ENCODE data around the gene GNB4. TPM values are rescaled to one million over a fixed set of nuclear protein-coding genes. Genes with fewer than 3 reads are reported as not detected.

The GNB4 gene
- total RNA-seq, 6 donors from 2014 or later, result 19.8 to 45.2 (median 28.6) TPM

DNA sequence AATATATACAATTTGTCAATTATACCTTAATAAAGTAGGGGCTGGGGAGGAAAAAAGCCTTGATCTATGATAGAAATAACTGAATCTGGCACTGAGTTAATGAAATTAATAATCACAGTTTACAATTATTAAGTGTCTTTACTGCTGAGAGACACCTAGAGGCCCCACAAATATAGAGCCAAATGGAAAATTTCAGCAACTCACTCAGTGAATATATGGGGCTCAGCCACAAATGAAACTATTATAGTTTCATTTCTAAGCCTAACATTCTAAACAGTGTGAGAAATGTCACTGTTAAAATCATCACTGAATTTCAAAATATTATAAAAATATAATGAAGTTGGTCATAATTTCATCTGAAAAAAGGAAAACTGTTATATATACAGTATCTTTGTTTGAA, 40.3 kb downstream of the GNB4 start:
- H3K36me3 ChIP-seq, result peaks cover 0 to 53% (median 12%) of the 10 kb centered on the region in 4 donors
- ATAC-seq (ENCODE audit: low FRiP score in 2 of 2), result no peak
- no peak overlapping the region for H3K27ac ChIP-seq
- no peaks in the 10 kb centered on the region for H3K27me3 ChIP-seq
- no peaks in the 10 kb centered on the region for H3K9me3 ChIP-seq
- no peak overlapping the region for H3K4me3 ChIP-seq
- TF ChIP-seq, protein P1, sequence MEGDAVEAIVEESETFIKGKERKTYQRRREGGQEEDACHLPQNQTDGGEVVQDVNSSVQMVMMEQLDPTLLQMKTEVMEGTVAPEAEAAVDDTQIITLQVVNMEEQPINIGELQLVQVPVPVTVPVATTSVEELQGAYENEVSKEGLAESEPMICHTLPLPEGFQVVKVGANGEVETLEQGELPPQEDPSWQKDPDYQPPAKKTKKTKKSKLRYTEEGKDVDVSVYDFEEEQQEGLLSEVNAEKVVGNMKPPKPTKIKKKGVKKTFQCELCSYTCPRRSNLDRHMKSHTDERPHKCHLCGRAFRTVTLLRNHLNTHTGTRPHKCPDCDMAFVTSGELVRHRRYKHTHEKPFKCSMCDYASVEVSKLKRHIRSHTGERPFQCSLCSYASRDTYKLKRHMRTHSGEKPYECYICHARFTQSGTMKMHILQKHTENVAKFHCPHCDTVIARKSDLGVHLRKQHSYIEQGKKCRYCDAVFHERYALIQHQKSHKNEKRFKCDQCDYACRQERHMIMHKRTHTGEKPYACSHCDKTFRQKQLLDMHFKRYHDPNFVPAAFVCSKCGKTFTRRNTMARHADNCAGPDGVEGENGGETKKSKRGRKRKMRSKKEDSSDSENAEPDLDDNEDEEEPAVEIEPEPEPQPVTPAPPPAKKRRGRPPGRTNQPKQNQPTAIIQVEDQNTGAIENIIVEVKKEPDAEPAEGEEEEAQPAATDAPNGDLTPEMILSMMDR (IDR thresholded peaks at IDR 0.05), result no peak
- TF ChIP-seq POLR2A (IDR thresholded peaks at IDR 0.05) (no peak), EP300 (IDR thresholded peaks at IDR 0.05) (no peak), POLR2AphosphoS5 (IDR thresholded peaks at IDR 0.05) (no peak)
- no peak for DNase-seq
- H3K4me1 ChIP-seq, result no peaks in the 10 kb centered on the region

DNA sequence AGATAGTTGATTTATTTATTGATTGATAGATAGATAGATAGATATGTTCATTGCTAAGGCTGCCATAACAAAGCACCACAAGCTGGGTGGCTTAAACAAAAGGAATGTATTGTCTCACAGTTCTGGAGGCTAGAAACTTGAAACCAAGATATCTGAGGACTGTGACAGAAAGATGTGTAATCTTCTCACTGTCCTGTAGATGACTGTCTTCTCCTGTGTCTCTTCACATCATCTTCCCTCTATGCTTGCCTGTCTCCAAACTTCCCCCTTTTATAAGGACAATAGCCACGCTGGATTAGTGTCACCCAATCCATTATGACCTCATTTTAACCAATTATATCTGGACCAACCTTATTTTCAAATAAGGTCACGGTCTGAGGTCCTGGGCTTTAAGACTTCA, 40.9 kb downstream of the GNB4 start:
- Histone ChIP-seq H3K4me1 (no peaks in the 10 kb centered on the region), H3K27ac (no peak overlapping the region), H3K4me3 (no peak overlapping the region), H3K9me3 (no peaks in the 10 kb centered on the region), H3K36me3 (peaks cover 0 to 58% (median 14%) of the 10 kb centered on the region in 4 donors), H3K27me3 (no peaks in the 10 kb centered on the region)
- DNase-seq (no peak), ATAC-seq (ENCODE audit: low FRiP score in 2 of 2) (peak in 1 of 2 donors; percentile 32)
- TF ChIP-seq POLR2A (IDR thresholded peaks at IDR 0.05) (no peak), EP300 (IDR thresholded peaks at IDR 0.05) (no peak)
- WGBS, 2 donors, result 77 to 91% methylated on average over 2 of the region's 2 CpGs

DNA sequence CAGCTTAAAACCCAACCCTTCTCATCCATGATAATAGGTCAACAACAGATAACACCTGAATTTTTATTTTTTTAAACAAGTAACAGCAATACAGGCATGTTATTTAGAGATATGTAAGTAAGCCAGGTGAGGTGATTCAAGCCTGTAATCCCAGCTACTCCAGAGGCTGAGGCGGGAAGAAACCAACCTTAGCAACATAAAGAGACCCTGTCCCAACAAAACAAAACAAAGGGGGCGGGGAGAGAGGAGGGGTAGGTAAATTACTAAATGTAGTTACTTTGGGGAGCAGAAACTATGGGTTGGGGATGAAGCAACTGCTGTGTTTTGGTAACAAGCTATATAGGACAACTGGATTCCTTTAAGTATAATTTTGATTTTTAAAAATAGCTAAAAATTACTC, 47.0 kb downstream of the GNB4 start:
- DNase-seq, result no peak
- H3K9me3 ChIP-seq, result no peaks in the 10 kb centered on the region

DNA sequence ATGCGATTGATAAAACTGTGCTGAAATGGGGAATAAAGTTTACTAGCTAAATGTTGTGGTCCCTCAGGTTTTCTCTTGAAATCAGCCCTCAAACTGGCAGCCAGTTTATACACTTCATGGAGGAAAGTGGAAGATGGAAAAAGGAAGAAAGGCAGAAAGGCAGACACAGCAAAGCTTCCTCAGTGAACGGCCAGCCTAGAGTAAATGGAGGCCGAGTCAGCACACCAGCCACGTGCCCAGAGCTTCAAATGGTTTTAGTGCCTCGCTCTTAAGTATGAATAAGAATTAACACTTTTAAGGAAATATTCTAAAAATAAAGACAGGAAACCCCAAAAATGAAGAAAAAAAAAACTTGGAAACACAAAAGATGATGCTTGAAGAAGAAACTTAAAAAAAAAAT, 48.3 kb downstream of the GNB4 start:
- no peak for TF ChIP-seq POLR2AphosphoS5 (IDR thresholded peaks at IDR 0.05)
- TF ChIP-seq, protein P1 (IDR thresholded peaks at IDR 0.05), result no peak
- no peak for TF ChIP-seq EP300 (IDR thresholded peaks at IDR 0.05)
- no peak for TF ChIP-seq POLR2A (IDR thresholded peaks at IDR 0.05)
- no peaks in the 10 kb centered on the region for H3K4me1 ChIP-seq
- 85 to 86% methylated on average over 5 of the region's 5 CpGs for WGBS, 2 donors
- H3K27me3 ChIP-seq, result no peaks in the 10 kb centered on the region
- H3K4me3 ChIP-seq, result no peak overlapping the region
- H3K9me3 ChIP-seq, result no peaks in the 10 kb centered on the region
- H3K27ac ChIP-seq, result no peak overlapping the region
- ATAC-seq (ENCODE audit: low FRiP score in 2 of 2) (no peak), DNase-seq (no peak)
- peaks cover 5 to 69% (median 20%) of the 10 kb centered on the region in 4 donors for H3K36me3 ChIP-seq

More for the DNA sequence above, 47.0 kb downstream of the GNB4 start:
- H3K27ac ChIP-seq, result no peak overlapping the region
- H3K36me3 ChIP-seq, result peaks cover 5 to 65% (median 22%) of the 10 kb centered on the region in 4 donors
- H3K4me1 ChIP-seq, result no peaks in the 10 kb centered on the region
- 92 to 97% methylated on average over 2 of the region's 2 CpGs for WGBS, 2 donors
- TF ChIP-seq POLR2AphosphoS5 (IDR thresholded peaks at IDR 0.05), result no peak
- no peak for TF ChIP-seq POLR2A (IDR thresholded peaks at IDR 0.05)
- TF ChIP-seq, protein P1 (IDR thresholded peaks at IDR 0.05), result no peak
- TF ChIP-seq EP300 (IDR thresholded peaks at IDR 0.05), result no peak
- no peaks in the 10 kb centered on the region for H3K27me3 ChIP-seq
- ATAC-seq (ENCODE audit: low FRiP score in 2 of 2), result no peak
- H3K4me3 ChIP-seq, result no peak overlapping the region

DNA sequence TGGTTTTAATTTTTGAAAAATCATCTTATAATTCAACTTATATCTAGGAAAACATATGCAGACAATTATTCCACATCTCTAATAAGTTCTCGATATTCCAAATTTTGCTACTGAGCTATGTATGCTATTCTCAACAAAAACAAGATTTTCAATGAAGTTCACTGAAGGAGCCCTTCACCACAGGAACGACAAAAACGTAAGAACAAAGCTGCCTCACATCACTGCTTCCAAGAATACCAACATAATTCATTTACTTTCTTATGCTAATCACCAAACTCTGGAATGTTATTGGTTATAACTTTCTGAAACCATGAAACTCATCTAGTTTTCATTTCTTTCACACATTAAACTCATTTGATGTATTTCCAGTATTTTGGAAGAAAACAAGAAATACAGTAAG, 49.7 kb downstream of the GNB4 start:
- WGBS, 2 donors, result 91 to 95% methylated on average over 3 of the region's 3 CpGs
- Histone ChIP-seq H3K27ac (no peak overlapping the region), H3K36me3 (peaks cover 5 to 65% (median 16%) of the 10 kb centered on the region in 4 donors), H3K4me3 (no peak overlapping the region), H3K4me1 (no peaks in the 10 kb centered on the region), H3K9me3 (no peaks in the 10 kb centered on the region), H3K27me3 (no peaks in the 10 kb centered on the region)
- TF ChIP-seq EP300 (IDR thresholded peaks at IDR 0.05) (no peak), POLR2AphosphoS5 (IDR thresholded peaks at IDR 0.05) (no peak), POLR2A (IDR thresholded peaks at IDR 0.05) (no peak)
- TF ChIP-seq, protein P1 (IDR thresholded peaks at IDR 0.05), result no peak
- DNase-seq (no peak), ATAC-seq (ENCODE audit: low FRiP score in 2 of 2) (no peak)
